ENCODE measurements around the gene TAF4B. TPM values are rescaled to one million over a fixed set of nuclear protein-coding genes. Genes with fewer than 3 reads are reported as not detected.
"Not testable (repeated sequence)": the region's sequence is repeated elsewhere in the genome, so short reads cannot be mapped to it uniquely, and the experiment has no call there.

Gene TAF4B
- total RNA-seq, 1 experiment from 2014 or later: 2.0 TPM

GRCh38 chr18:26301681-26302080 is 75.4 kb downstream of the TAF4B start:
- no peak for TF ChIP-seq EZH2 (IDR thresholded peaks at IDR 0.05; ENCODE audit: borderline replicate concordance, low read depth, low read length, poor library complexity, severe bottlenecking)
- no peak for TF ChIP-seq CTCF (conservative IDR thresholded peaks at IDR 0.05; ENCODE audit: low read depth, low read length)
- ChIA-PET POLR2A (ENCODE audit: low non-redundant PET) (no interaction called here), CTCF (no interaction called here)
- Histone ChIP-seq H3K4me3 (ENCODE audit: low read depth, low read length, poor library complexity, severe bottlenecking) (no peak overlapping the region), H3K27ac (ENCODE audit: low read depth, low read length, poor library complexity, severe bottlenecking) (no peak overlapping the region), H3K9me3 (ENCODE audit: low read depth, low read length, poor library complexity, severe bottlenecking) (no peaks in the 10 kb centered on the region), H3K4me1 (ENCODE audit: insufficient read depth, low read length, poor library complexity, severe bottlenecking) (no peaks in the 10 kb centered on the region), H3K27me3 (replicated peaks; ENCODE audit: insufficient read depth, low read depth, low read length, poor library complexity) (no peaks in the 10 kb centered on the region), H3K36me3 (ENCODE audit: insufficient read depth, low read length, poor library complexity, severe bottlenecking) (no peaks in the 10 kb centered on the region)
- intact Hi-C loops (cut with micrococcal nuclease; ENCODE audit: unreplicated experiment): no loop called here
- BruUV-seq (replicated peaks): no TSS peak
- no peak for DNase-seq (ENCODE audit: low spot score)

GRCh38 chr18:26303222-26303621 is 77.0 kb downstream of the TAF4B start:
- BruUV-seq (replicated peaks); CTCF ChIA-PET; H3K9me3 ChIP-seq (ENCODE audit: low read depth, low read length, poor library complexity, severe bottlenecking); H3K4me1 ChIP-seq (ENCODE audit: insufficient read depth, low read length, poor library complexity, severe bottlenecking); DNase-seq (ENCODE audit: low spot score); H3K27ac ChIP-seq (ENCODE audit: low read depth, low read length, poor library complexity, severe bottlenecking); intact Hi-C loops (cut with micrococcal nuclease; ENCODE audit: unreplicated experiment); H3K36me3 ChIP-seq (ENCODE audit: insufficient read depth, low read length, poor library complexity, severe bottlenecking); H3K27me3 ChIP-seq (replicated peaks; ENCODE audit: insufficient read depth, low read depth, low read length, poor library complexity); POLR2A ChIA-PET (ENCODE audit: low non-redundant PET); H3K4me3 ChIP-seq (ENCODE audit: low read depth, low read length, poor library complexity, severe bottlenecking): not testable (repeated sequence)

- no peaks in the 10 kb centered on the region for H3K4me1 ChIP-seq (ENCODE audit: insufficient read depth, low read length, poor library complexity, severe bottlenecking)
- H3K36me3 ChIP-seq (ENCODE audit: insufficient read depth, low read length, poor library complexity, severe bottlenecking): no peaks in the 10 kb centered on the region
- no peak overlapping the region for H3K4me3 ChIP-seq (ENCODE audit: low read depth, low read length, poor library complexity, severe bottlenecking)
- BruUV-seq (replicated peaks): no TSS peak
- no peak overlapping the region for H3K27ac ChIP-seq (ENCODE audit: low read depth, low read length, poor library complexity, severe bottlenecking)
- intact Hi-C loops (cut with micrococcal nuclease; ENCODE audit: unreplicated experiment): no loop called here
- ChIA-PET POLR2A (ENCODE audit: low non-redundant PET) (no interaction called here), CTCF (no interaction called here)
- no peaks in the 10 kb centered on the region for H3K27me3 ChIP-seq (replicated peaks; ENCODE audit: insufficient read depth, low read depth, low read length, poor library complexity)
- DNase-seq (ENCODE audit: low spot score): no peak
- TF ChIP-seq EZH2 (IDR thresholded peaks at IDR 0.05; ENCODE audit: borderline replicate concordance, low read depth, low read length, poor library complexity, severe bottlenecking) (no peak), CTCF (conservative IDR thresholded peaks at IDR 0.05; ENCODE audit: low read depth, low read length) (no peak)
- H3K9me3 ChIP-seq (ENCODE audit: low read depth, low read length, poor library complexity, severe bottlenecking): no peaks in the 10 kb centered on the region
Observed at GRCh38 chr18:26304511-26304910, 78.3 kb downstream of the TAF4B start.

- Histone ChIP-seq H3K36me3 (ENCODE audit: insufficient read depth, low read length, poor library complexity, severe bottlenecking) (no peaks in the 10 kb centered on the region), H3K4me3 (ENCODE audit: low read depth, low read length, poor library complexity, severe bottlenecking) (no peak overlapping the region), H3K27me3 (replicated peaks; ENCODE audit: insufficient read depth, low read depth, low read length, poor library complexity) (no peaks in the 10 kb centered on the region), H3K4me1 (ENCODE audit: insufficient read depth, low read length, poor library complexity, severe bottlenecking) (no peaks in the 10 kb centered on the region), H3K27ac (ENCODE audit: low read depth, low read length, poor library complexity, severe bottlenecking) (no peak overlapping the region), H3K9me3 (ENCODE audit: low read depth, low read length, poor library complexity, severe bottlenecking) (no peaks in the 10 kb centered on the region)
- TF ChIP-seq CTCF (conservative IDR thresholded peaks at IDR 0.05; ENCODE audit: low read depth, low read length) (peak; percentile 70), EZH2 (IDR thresholded peaks at IDR 0.05; ENCODE audit: borderline replicate concordance, low read depth, low read length, poor library complexity, severe bottlenecking) (no peak)
- no TSS peak for BruUV-seq (replicated peaks)
- intact Hi-C loops (cut with micrococcal nuclease; ENCODE audit: unreplicated experiment): loop anchor here (5.0 kb wide), 2 partner anchors 340 to 1290 kb away; no protein-coding TSS in a partner anchor
- DNase-seq (ENCODE audit: low spot score): peak; percentile 54
- CTCF ChIA-PET: interaction anchor here (0.9 kb wide), 1 partner anchor 77 kb away, joined by 5 read pairs; no protein-coding TSS in a partner anchor
- POLR2A ChIA-PET (ENCODE audit: low non-redundant PET): no interaction called here
Observed at GRCh38 chr18:26307161-26307773, 81.0 kb downstream of the TAF4B start.

All from A673 (cell line).